Activated T-helper 17 cell treated with anti-CD3 and anti-CD28 coated beads, Interleukin-2, amount 50 U/mL, for 72 hours (primary cell): ENCODE measurements around the gene ZNF555. TPM values are rescaled to one million over a fixed set of nuclear protein-coding genes. Genes with fewer than 3 reads are reported as not detected.
"Not testable (repeated sequence)": the region's sequence is repeated elsewhere in the genome, so short reads cannot be mapped to it uniquely, and the experiment has no call there.

Experiments
- ATAC-seq: fragments of 150-1000 bp; cut with Tn5 transposase; replicated peaks from 2 replicates; pipeline ENCODE4 v1.10.0; 2021; ENCODE audit warnings: mild to moderate bottlenecking, moderate library complexity
- H3K27ac Mint-ChIP-seq: one replicate; pipeline ENCODE4 v1.8.0; 2022; ENCODE audit warnings: mixed read lengths
- H3K27me3 Mint-ChIP-seq: one replicate; pipeline ENCODE4 v1.8.0; 2022; ENCODE audit warnings: mixed read lengths
- H3K36me3 Mint-ChIP-seq: one replicate; pipeline ENCODE4 v1.8.0; 2022; ENCODE audit warnings: low read depth, mild to moderate bottlenecking, mixed read lengths
- H3K4me1 Mint-ChIP-seq: one replicate; pipeline ENCODE4 v1.8.0; 2022; ENCODE audit warnings: mixed read lengths
- H3K4me3 Mint-ChIP-seq: one replicate; pipeline ENCODE4 v1.8.0; 2022; ENCODE audit warnings: mild to moderate bottlenecking, mixed read lengths
- H3K9me3 Mint-ChIP-seq: one replicate; pipeline ENCODE4 v1.8.0; 2022; ENCODE audit warnings: mixed read lengths
- total RNA-seq, 2 donors: library from RNA; stranded (reverse); gene quantifications; one replicate each; pipeline ENCODE4 v1.2.3, GENCODE V29; 2022

ZNF555 gene
- total RNA-seq, 2 donors from 2014 or later: 1.3 to 4.5 TPM

DNA sequence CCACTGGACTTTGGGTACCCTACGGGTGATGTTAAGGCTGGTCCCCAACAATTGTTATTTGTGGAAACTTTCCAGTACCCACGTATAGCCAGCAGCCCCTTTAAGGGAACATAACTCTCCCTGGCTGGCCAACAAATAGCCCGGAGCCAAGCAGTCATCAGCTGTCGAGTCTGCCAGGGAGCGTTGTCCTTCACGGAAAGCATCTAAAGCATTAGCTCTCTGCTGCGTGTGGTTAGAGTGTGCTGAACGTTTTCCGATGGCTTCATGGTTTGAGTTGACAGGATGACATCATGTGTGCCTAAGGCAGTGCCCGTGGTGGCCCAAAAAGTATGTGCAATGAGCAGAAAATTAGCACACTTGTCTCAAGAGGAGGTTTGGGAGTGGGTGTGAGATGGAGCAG lies 22.5 kb downstream of the ZNF555 start:
- H3K4me1 Mint-ChIP-seq: no peaks in the 10 kb centered on the region
- no peaks in the 10 kb centered on the region for H3K9me3 Mint-ChIP-seq
- peaks cover 5% of the 10 kb centered on the region for H3K27me3 Mint-ChIP-seq
- no peak overlapping the region for H3K27ac Mint-ChIP-seq
- no peak overlapping the region for H3K4me3 Mint-ChIP-seq
- H3K36me3 Mint-ChIP-seq: no peaks in the 10 kb centered on the region
- no peak for ATAC-seq

DNA sequence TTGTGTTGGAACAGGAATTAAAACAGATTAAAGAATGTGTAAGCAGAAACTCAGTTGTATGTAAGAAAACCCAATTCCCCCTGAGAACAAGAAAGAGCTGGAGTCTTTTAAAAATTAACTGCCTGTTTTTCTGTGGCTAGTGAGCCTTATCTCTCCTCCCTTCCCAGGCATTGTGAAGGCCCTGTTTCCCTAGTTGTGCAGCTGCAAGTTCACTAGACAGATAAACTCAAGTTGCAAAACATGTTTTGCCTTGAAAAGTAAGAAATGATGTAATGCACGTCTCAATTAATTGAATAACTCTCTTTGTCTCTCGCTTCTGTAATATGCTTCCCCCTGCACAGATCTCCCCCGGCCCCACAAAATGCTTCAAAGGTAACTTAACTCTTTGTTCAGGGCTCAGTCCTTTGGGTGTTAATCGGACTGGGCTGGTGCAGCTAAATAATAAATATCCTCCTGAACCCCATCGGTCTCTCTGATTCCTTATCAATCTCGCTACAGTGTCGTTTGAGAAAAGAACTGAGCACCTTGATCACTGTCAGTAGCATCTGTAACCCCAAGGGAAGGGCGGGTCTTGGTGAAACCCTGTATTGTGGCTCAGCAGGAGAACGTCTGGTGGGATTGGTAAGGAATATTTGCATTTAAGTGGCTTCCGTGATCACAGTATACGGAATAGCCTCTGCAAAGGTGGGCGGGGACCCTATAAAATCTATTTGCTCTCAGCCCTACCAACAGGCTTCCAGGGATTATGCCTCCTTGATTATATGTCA lies 24.2 kb downstream of the ZNF555 start:
- H3K27me3 Mint-ChIP-seq: peaks cover 5% of the 10 kb centered on the region
- no peaks in the 10 kb centered on the region for H3K9me3 Mint-ChIP-seq
- H3K27ac Mint-ChIP-seq: no peak overlapping the region
- ATAC-seq: no peak
- no peaks in the 10 kb centered on the region for H3K36me3 Mint-ChIP-seq
- no peaks in the 10 kb centered on the region for H3K4me1 Mint-ChIP-seq
- H3K4me3 Mint-ChIP-seq: no peak overlapping the region

DNA sequence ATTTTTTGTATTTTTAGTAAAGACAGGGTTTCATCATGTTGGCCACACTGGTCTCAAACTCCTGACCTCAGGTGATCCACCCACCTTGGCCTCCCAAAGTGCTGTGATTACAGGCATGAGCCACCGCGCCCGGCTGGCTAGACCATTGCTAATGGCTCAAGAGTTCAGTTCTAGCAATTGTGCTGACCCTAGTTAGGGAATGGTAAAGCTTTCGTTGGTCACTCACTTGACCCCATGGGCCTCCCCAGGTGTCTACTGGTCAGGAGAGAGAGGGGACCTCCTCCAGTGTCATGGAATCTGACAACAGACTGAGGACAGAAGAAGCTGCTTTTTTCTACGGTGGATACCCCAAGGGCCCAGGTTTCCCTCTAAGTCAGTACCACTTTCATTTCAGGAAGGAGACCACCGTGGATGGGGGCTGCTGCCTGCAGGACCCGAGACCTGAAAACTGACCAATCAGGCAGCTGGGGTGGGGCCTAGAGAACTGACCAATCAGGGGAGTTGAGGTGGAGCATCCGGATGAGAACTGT lies 25.3 kb downstream of the ZNF555 start:
- Mint-ChIP-seq H3K27ac (no peak overlapping the region), H3K9me3 (no peaks in the 10 kb centered on the region), H3K36me3 (no peaks in the 10 kb centered on the region), H3K4me1 (no peaks in the 10 kb centered on the region), H3K4me3 (no peak overlapping the region), H3K27me3 (peaks cover 5% of the 10 kb centered on the region)
- no peak for ATAC-seq

DNA sequence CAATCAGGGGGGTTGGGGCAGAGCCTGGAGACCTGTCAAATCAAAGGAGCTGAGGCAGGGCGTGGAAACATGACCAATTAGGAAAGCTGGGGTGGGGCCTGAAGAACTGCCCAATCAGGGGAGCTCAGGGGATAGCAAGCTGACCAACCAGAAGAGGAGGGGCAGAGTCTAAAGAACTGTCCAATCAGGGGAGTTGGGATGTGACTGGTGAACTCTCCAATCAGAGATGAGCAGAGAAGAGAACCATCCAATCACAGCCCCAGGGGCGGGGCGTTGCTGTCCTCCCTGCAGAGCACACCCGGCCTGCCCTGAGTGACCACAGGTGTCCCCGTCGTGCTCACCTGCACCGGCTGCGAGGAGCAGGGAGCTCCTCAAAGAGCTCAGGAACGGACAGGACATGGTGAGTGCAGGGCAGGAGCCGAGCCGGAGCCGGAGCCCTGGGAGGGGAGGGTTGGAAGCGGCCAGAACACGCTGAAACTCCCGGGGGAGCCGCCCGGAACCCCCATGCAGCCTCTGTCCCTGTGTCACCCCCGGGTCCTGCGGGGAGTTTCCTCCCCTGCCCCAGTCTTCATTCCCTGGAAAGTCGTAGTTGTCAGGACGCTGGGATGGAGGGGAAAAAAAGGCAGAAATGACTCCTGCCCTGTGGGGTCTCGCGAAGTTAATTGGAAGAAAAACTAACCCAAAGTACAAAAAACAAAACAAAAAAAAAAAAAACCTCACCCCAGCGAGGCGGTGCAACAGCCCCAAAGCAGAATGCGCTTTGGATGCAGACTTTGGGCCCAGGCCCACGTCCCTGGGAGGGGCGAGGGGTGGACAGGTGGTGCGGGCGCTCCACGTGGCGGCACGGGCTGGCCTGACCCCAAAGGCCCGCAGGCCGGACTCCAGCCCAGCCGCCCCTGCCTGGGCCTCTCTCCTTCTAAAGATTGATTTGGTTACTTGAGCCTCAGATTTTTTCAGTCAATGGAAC lies 26.0 kb downstream of the ZNF555 start, which contains the start of gene ZNF556:
Gene ZNF556 (plus strand): TSS at position 311 of the 967 bp plus-strand sequence. CDS start 87 bp downstream, at position 398.
- ATAC-seq: peak; percentile 97

DNA sequence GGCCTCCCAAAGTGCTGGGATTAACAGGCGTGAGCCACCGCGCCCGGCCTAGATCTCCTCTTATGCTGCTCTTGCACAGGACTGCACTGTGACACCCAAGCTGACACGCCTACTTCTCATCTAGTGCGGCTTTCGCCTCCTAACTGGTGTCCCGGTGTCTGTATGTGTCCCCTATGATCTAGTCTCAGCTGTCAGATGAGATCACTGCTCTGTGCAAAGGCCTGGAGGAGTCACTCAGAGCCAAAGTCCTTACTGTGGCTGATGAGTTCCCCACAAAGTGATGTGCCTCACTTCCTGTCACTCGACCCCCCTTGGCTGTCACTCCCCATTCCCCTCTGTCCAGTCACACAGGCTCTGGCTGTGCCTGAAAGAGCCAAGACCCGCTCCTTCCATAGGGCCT lies 28.3 kb downstream of the ZNF555 start:
- H3K9me3 Mint-ChIP-seq: no peaks in the 10 kb centered on the region
- no peak overlapping the region for H3K4me3 Mint-ChIP-seq
- no peaks in the 10 kb centered on the region for H3K36me3 Mint-ChIP-seq
- H3K27ac Mint-ChIP-seq: no peak overlapping the region
- no peak for ATAC-seq
- no peaks in the 10 kb centered on the region for H3K4me1 Mint-ChIP-seq
- H3K27me3 Mint-ChIP-seq: peaks cover 5% of the 10 kb centered on the region

More for the DNA sequence above, 26.0 kb downstream of the ZNF555 start, which contains the start of gene ZNF556:
- Mint-ChIP-seq H3K4me1 (no peaks in the 10 kb centered on the region), H3K9me3 (no peaks in the 10 kb centered on the region), H3K4me3 (no peak within 1 kb of the TSS), H3K36me3 (no peaks in the 10 kb centered on the region), H3K27me3 (peaks cover 5% of the 10 kb centered on the region), H3K27ac (no peak within 1 kb of the TSS)

DNA sequence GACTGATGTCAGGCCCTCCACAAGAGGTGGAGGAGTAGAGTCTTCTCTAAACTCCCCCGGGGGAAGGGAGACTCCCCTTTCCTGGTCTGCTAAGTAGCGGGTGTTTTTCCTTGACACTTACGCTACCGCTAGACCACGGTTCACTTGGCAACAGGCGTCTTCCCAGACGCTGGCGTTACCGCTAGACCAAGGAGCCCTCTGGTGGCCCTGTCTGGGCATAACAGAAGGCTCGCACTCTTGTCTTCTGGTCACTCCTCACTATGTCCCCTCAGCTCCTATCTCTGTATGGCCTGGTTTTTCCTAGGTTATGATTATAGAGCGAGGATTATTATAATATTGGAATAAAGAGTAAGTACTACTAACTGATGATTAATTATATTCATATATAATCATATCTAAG lies 30.9 kb downstream of the ZNF555 start:
- H3K36me3 Mint-ChIP-seq, H3K27me3 Mint-ChIP-seq, H3K4me1 Mint-ChIP-seq, H3K9me3 Mint-ChIP-seq, H3K27ac Mint-ChIP-seq, H3K4me3 Mint-ChIP-seq, ATAC-seq: not testable (repeated sequence)

DNA sequence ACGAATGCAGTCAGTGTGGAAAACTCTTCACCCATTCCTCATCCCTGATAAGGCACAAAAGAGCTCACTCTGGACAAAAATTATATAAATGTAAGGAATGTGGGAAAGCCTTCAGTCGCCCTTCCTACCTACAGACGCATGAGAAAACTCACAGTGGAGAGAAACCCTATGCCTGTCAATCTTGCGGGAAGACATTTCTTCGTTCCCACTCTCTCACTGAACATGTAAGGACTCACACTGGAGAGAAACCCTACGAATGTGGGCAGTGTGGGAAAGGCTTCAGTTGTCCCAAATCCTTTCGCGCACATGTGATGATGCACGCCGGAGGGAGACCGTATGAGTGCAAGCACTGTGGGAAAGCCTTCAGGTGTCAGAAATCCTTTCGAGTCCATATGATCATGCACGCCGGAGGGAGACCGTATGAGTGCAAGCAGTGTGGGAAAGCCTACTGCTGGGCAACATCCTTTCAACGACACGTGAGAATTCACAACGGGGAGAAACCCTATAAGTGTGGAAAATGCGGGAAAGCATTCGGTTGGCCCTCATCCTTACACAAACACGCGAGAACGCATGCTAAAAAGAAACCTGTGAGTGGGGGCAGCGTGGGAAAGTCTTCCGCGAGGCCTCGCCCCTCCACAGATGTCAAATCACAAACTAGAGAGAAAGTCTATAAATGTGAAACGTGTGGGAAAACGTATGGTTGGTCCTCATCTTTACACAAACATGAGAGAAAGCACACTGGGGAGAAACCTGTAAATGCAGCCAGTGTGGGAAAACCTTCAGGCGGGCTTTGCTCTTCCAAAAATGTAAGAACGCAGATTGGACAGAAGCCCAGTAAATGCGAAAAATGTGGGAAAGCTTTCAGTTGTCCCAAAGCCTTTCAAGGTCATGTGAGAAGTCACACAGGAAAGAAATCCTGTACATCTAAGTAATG lies 36.4 kb downstream of the ZNF555 start:
- H3K4me3 Mint-ChIP-seq: no peak overlapping the region
- no peak overlapping the region for H3K27ac Mint-ChIP-seq
- H3K36me3 Mint-ChIP-seq: no peaks in the 10 kb centered on the region
- no peaks in the 10 kb centered on the region for H3K27me3 Mint-ChIP-seq
- no peaks in the 10 kb centered on the region for H3K9me3 Mint-ChIP-seq
- ATAC-seq: no peak
- H3K4me1 Mint-ChIP-seq: no peaks in the 10 kb centered on the region

DNA sequence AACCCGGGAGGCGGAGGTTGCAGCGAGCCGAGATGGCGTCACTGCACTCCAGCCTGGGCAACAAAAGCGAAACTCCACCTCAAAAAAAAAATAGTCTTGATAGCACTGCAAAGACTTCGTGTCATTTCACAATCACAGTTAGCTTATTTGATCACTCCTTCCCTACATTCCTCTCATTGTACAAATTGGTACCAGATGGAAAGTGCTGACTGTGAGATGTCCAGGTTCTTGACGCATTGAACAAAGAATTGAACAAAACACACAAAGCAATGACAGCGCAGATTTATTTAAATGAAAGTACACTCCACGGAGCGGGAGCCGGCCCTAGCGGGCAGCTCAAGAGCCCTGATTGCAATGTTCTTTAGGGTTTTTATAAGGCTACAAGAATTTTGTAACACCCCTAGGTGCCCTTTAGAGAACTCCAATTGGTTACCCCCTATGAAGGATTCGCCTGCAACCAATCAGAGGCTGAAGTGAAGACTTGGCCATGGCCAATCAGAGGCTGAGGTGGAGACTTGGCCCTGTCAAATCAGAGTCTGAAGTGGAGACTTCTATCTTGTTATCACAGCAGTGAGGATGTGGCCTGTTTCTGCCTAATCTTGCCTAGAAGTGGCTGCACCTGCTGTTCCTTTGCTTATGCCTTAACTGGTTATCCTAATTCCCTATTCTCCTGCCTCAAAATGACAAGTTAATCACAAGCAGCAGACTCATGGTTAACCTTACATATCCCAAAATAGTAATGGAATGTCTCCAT lies 42.6 kb downstream of the ZNF555 start:
- Mint-ChIP-seq H3K4me3 (no peak overlapping the region), H3K36me3 (no peaks in the 10 kb centered on the region), H3K27ac (no peak overlapping the region), H3K4me1 (peaks cover 5% of the 10 kb centered on the region), H3K27me3 (no peaks in the 10 kb centered on the region), H3K9me3 (no peaks in the 10 kb centered on the region)
- no peak for ATAC-seq

DNA sequence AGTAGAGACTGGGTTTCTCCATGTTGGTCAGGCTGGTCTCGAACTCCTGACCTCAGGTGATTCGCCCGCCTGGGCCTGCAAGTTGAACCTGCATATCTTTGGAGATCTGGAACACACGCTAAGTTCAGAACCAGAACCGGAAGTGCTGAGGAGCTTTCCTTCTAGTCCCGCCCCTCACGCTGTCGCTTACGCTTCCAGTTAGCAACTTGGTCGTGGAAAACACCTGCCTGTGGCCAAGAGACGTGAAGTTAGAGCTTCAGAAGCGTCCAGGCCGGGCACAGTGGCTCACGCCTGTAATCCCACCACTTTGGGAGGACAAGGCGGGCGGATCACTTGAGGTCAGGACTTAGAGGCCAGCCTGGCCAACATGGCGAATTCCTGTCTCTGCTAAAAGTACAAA lies 44.5 kb downstream of the ZNF555 start:
- Mint-ChIP-seq H3K27ac (no peak overlapping the region), H3K36me3 (no peaks in the 10 kb centered on the region), H3K4me3 (no peak overlapping the region), H3K9me3 (no peaks in the 10 kb centered on the region), H3K4me1 (peaks cover 5% of the 10 kb centered on the region), H3K27me3 (no peaks in the 10 kb centered on the region)
- no peak for ATAC-seq

DNA sequence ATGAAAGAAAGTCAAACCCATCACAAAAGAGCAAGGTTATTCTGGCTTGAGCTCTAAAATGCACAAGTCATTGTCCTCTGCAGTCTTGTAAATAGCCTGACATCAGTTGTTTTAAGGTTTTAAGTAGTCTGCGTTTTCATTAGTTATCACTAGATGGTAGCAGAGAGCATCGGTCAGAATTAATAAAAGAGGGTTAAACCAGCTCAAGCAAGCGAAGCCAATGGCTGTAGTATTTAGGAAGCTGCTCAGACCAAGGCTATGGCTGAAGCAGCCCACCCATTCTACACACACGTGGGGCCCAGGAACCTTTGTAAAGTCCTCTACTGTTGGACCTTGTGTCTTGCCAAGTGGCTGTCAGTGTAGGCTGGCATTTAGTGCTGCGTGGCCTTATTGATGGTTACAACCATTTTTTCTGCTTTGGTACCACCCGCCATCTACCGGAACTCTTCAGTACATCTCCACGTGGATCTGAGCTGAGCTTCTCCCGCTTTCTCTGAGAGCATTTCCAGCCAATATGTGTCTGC lies 46.2 kb downstream of the ZNF555 start:
- no peaks in the 10 kb centered on the region for H3K9me3 Mint-ChIP-seq
- H3K4me1 Mint-ChIP-seq: peaks cover 5% of the 10 kb centered on the region
- H3K27me3 Mint-ChIP-seq: no peaks in the 10 kb centered on the region
- H3K36me3 Mint-ChIP-seq: no peaks in the 10 kb centered on the region
- H3K4me3 Mint-ChIP-seq: peak overlapping the region; percentile 48
- no peak overlapping the region for H3K27ac Mint-ChIP-seq
- ATAC-seq: peak; percentile 62

DNA sequence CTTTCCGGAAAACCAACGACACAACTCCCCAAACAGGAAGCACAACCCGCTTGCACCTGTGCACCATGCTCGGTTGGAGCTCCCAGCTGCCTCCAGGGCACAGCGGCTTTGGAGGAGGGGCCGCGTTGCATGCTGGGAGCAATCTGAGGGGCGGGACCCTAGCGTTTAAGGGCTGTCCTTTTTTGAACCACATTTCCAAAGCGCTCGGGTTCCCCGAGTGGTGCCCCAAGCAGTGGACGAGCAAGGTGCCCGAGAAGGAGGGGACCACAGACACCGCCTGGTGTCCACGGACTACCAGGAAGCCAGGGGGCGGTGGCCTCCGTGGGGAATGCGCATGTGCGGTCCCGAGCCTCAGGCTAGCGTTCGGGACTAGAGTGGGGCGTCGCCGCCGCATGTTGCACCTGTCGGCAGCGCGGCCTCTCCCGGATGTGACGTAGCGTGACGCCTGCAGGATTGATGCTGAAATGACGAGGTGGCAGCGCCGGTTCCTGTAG lies 47.5 kb downstream of the ZNF555 start:
- ATAC-seq: peak; percentile 77
- no peaks in the 10 kb centered on the region for H3K27me3 Mint-ChIP-seq
- peaks cover 5% of the 10 kb centered on the region for H3K4me1 Mint-ChIP-seq
- no peak overlapping the region for H3K27ac Mint-ChIP-seq
- H3K4me3 Mint-ChIP-seq: peak overlapping the region; percentile 44
- no peaks in the 10 kb centered on the region for H3K9me3 Mint-ChIP-seq
- no peaks in the 10 kb centered on the region for H3K36me3 Mint-ChIP-seq

DNA sequence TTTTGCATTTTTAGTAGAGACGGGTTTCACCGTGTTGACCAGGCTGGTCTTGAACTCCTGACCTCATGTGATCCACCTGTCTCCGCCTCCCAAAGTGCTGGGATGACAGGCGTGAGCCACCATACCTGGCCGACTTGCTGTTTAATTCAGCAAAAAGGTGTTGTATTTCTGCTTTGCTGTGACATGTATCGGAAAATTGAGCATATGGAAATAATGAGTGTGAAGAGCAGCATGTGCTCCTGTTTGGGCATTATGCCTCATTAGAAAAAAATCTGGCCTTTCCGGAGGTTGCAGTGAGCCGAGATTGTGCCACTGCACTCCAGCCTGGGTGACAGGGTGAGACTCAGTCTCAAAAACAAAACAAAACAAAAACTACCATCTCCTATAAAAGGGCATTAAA lies 49.3 kb downstream of the ZNF555 start:
- not testable (repeated sequence) for H3K4me1 Mint-ChIP-seq, H3K4me3 Mint-ChIP-seq, H3K27ac Mint-ChIP-seq, H3K9me3 Mint-ChIP-seq, ATAC-seq, H3K27me3 Mint-ChIP-seq, H3K36me3 Mint-ChIP-seq

DNA sequence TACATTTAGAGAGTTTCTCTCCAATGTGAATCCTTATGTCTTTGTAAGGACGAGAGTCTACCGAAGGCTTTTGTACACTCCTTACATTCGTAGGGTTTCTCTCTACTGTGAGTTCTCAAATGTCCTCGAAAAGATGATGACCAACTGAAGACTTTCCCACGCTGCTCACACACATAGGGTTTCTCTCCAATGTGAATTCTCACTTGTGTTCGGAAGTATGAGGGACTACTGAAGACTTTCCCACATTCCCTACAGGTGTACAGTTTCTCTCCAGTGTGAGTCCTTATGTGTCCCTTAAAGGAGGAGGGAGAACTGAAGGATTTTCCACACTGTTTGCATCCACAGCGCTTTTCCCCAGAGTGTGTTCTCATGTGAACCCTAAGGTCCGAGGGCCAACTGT lies 55.4 kb downstream of the ZNF555 start:
- Mint-ChIP-seq H3K36me3 (no peaks in the 10 kb centered on the region), H3K27me3 (no peaks in the 10 kb centered on the region), H3K4me3 (no peak overlapping the region), H3K9me3 (no peaks in the 10 kb centered on the region), H3K27ac (no peak overlapping the region), H3K4me1 (peaks cover 2% of the 10 kb centered on the region)
- no peak for ATAC-seq
